Chondrocyte (in vitro differentiated cells): ENCODE data around the gene ARSB. TPM values are rescaled to one million over a fixed set of nuclear protein-coding genes. Genes with fewer than 3 reads are reported as not detected.

Experiments
- DNase-seq: peaks from one replicate; pipeline ENCODE4 v3.0.0; 2021; ENCODE audit warnings: mixed read lengths, low spot score
- H3K27ac Mint-ChIP-seq: one replicate; pipeline ENCODE4 v1.8.0; 2021; ENCODE audit warnings: mild to moderate bottlenecking, moderate library complexity, mixed read lengths; ENCODE audit not compliant: unreplicated experiment
- H3K27me3 Mint-ChIP-seq: 2 replicates; pipeline ENCODE4 v1.8.0; 2021; ENCODE audit warnings: low read depth, mixed read lengths
- H3K36me3 Mint-ChIP-seq: 2 replicates; pipeline ENCODE4 v1.8.0; 2021; ENCODE audit warnings: low read depth, mixed read lengths
- H3K4me1 Mint-ChIP-seq: 2 replicates; pipeline ENCODE4 v1.8.0; 2021; ENCODE audit warnings: low read depth, mild to moderate bottlenecking, mixed read lengths
- H3K4me3 Mint-ChIP-seq: one replicate; pipeline ENCODE4 v1.8.0; 2021; ENCODE audit warnings: mild to moderate bottlenecking, moderate library complexity, mixed read lengths; ENCODE audit not compliant: unreplicated experiment
- H3K9me3 Mint-ChIP-seq: 2 replicates; pipeline ENCODE4 v1.8.0; 2021; ENCODE audit warnings: low read depth, mixed read lengths
- total RNA-seq: library from RNA; stranded (reverse); gene quantifications from 3 replicates; pipeline ENCODE4 v1.2.1, GENCODE V29; 2021
- TF ChIP-seq, protein P1 (sequence below): fragments of 200-600 bp; sonication (generic); IDR thresholded peaks from 2 replicates; pipeline ENCODE4 v1.5.0; 2021; ENCODE audit warnings: antibody characterized with exemption, mild to moderate bottlenecking, moderate library complexity

The ARSB gene
- total RNA-seq, 1 donor from 2014 or later = 45.1 TPM

GRCh38 chr5:78787783-78788182, 197.3 kb downstream of the ARSB start:
- TF ChIP-seq, protein P1, sequence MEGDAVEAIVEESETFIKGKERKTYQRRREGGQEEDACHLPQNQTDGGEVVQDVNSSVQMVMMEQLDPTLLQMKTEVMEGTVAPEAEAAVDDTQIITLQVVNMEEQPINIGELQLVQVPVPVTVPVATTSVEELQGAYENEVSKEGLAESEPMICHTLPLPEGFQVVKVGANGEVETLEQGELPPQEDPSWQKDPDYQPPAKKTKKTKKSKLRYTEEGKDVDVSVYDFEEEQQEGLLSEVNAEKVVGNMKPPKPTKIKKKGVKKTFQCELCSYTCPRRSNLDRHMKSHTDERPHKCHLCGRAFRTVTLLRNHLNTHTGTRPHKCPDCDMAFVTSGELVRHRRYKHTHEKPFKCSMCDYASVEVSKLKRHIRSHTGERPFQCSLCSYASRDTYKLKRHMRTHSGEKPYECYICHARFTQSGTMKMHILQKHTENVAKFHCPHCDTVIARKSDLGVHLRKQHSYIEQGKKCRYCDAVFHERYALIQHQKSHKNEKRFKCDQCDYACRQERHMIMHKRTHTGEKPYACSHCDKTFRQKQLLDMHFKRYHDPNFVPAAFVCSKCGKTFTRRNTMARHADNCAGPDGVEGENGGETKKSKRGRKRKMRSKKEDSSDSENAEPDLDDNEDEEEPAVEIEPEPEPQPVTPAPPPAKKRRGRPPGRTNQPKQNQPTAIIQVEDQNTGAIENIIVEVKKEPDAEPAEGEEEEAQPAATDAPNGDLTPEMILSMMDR = no peak
- no peaks in the 10 kb centered on the region for H3K36me3 Mint-ChIP-seq
- no peaks in the 10 kb centered on the region for H3K4me1 Mint-ChIP-seq
- H3K4me3 Mint-ChIP-seq = no peak overlapping the region
- no peak overlapping the region for H3K27ac Mint-ChIP-seq
- DNase-seq = no peak
- peaks cover 2% of the 10 kb centered on the region for H3K9me3 Mint-ChIP-seq
- no peaks in the 10 kb centered on the region for H3K27me3 Mint-ChIP-seq

DNA sequence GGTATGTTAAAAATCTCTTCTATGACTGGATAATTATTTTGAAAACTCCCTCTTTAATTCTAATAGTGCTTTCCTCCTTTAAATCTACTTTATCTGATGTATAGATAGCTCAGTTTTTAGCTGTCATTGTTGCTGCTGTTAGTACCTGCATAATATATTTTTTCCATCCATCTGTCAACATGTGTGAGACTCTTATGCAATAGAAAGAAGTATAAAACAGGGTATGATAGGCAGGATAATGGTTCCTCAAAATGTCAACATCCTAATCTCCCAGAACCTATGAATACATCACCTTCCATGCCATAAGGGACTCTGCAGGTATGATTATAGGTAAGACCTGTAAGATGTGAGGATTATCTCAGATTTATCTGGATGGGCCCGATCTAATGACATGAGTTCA, 199.7 kb downstream of the ARSB start:
- Mint-ChIP-seq H3K4me1 (peaks cover 14% of the 10 kb centered on the region), H3K4me3 (no peak overlapping the region), H3K27me3 (no peaks in the 10 kb centered on the region), H3K9me3 (peaks cover 2% of the 10 kb centered on the region), H3K27ac (no peak overlapping the region), H3K36me3 (no peaks in the 10 kb centered on the region)
- TF ChIP-seq, protein P1 = no peak
- no peak for DNase-seq

- peaks cover 26% of the 10 kb centered on the region for H3K4me1 Mint-ChIP-seq
- TF ChIP-seq, protein P1 = no peak
- H3K9me3 Mint-ChIP-seq = peaks cover 2% of the 10 kb centered on the region
These were observed 201.5 kb downstream of the ARSB start for GRCh38 chr5:78783434-78784130.

GRCh38 chr5:78782728-78783127, 202.4 kb downstream of the ARSB start:
- Mint-ChIP-seq H3K9me3 (peaks cover 2% of the 10 kb centered on the region), H3K27ac (no peak overlapping the region), H3K4me3 (no peak overlapping the region), H3K36me3 (peaks cover 3% of the 10 kb centered on the region), H3K27me3 (no peaks in the 10 kb centered on the region), H3K4me1 (peaks cover 30% of the 10 kb centered on the region)
- no peak for DNase-seq
- TF ChIP-seq, protein P1 = no peak

More at GRCh38 chr5:78783434-78784130, 201.5 kb downstream of the ARSB start:
- Mint-ChIP-seq H3K27me3 (no peaks in the 10 kb centered on the region), H3K27ac (no peak overlapping the region), H3K36me3 (peaks cover 3% of the 10 kb centered on the region), H3K4me3 (no peak overlapping the region)
- DNase-seq = no peak

- TF ChIP-seq, protein P1 = no peak
- H3K27me3 Mint-ChIP-seq = no peaks in the 10 kb centered on the region
- peaks cover 3% of the 10 kb centered on the region for H3K36me3 Mint-ChIP-seq
- no peak overlapping the region for H3K27ac Mint-ChIP-seq
- peaks cover 2% of the 10 kb centered on the region for H3K9me3 Mint-ChIP-seq
- DNase-seq = no peak
- no peak overlapping the region for H3K4me3 Mint-ChIP-seq
- peaks cover 30% of the 10 kb centered on the region for H3K4me1 Mint-ChIP-seq
These were observed 203.4 kb downstream of the ARSB start for GRCh38 chr5:78781611-78782286.
